Gastroesophageal sphincter (tissue), 4 donors: ENCODE measurements around the gene ACSS1. TPM values are rescaled to one million over a fixed set of nuclear protein-coding genes. Genes with fewer than 3 reads are reported as not detected.

ENCODE experiments used
- ATAC-seq: fragments of 150-250 bp; one replicate; pipeline ENCODE4 v1.9.1; 2016; ENCODE audit warnings: mild to moderate bottlenecking, moderate library complexity
- H3K27ac ChIP-seq, 4 donors: fragments of 200-600 bp; sonication (generic) in 3 of 4; 1 replicate in 3 of 4; 2 replicates in 1 of 4; pipeline ENCODE4 v1.5.1; 2016 to 2019
- H3K27me3 ChIP-seq: fragments of 200-600 bp; sonication (generic); one replicate; pipeline ENCODE4 v1.5.1; 2019
- H3K36me3 ChIP-seq, 2 donors: fragments of 200-600 bp; sonication (generic); one replicate each; pipeline ENCODE4 v1.5.1; 2019; ENCODE audit warnings: control low read depth in 1 of 2
- H3K4me1 ChIP-seq, 3 donors: fragments of 200-600 bp; sonication (generic); 1 replicate in 2 of 3; 2 replicates in 1 of 3; pipeline ENCODE4 v1.5.1; 2016 to 2019; ENCODE audit warnings: control low read depth in 2 of 3
- H3K4me3 ChIP-seq, 2 donors: fragments of 200-600 bp; sonication (generic); one replicate each; pipeline ENCODE4 v1.5.1; 2019; ENCODE audit warnings: mild to moderate bottlenecking in 1 of 2, moderate library complexity in 1 of 2
- H3K9me3 ChIP-seq, 3 donors: fragments of 200-600 bp; sonication (generic); one replicate each; pipeline ENCODE4 v1.5.1; 2017 to 2019; ENCODE audit warnings: control low read depth in 2 of 3
- CTCF ChIP-seq, 4 experiments: fragments of 200-600 bp in 2 of 4; fragments of 450-650 bp in 2 of 4; sonication (generic) in 1 of 4; IDR thresholded peaks; one replicate each; pipeline ENCODE4 v1.5.1; 2017 to 2019; ENCODE audit warnings: antibody characterized with exemption in 4 of 4, mild to moderate bottlenecking in 2 of 4, moderate library complexity in 2 of 4
- EP300 ChIP-seq: sonication (generic); formaldehyde crosslinking; IDR thresholded peaks from one replicate; pipeline ENCODE4 v1.6.1; 2017; ENCODE audit warnings: antibody characterized with exemption, mild to moderate bottlenecking
- POLR2A ChIP-seq, 2 donors: fragments of 450-650 bp; IDR thresholded peaks; one replicate each; pipeline ENCODE4 v1.6.1; 2017; ENCODE audit warnings: antibody characterized with exemption in 2 of 2, mild to moderate bottlenecking in 2 of 2, moderate library complexity in 1 of 2
- POLR2AphosphoS5 ChIP-seq: sonication (generic); formaldehyde crosslinking; IDR thresholded peaks from one replicate; pipeline ENCODE4 v1.6.1; 2017; ENCODE audit warnings: antibody characterized with exemption
- WGBS, 2 donors: methylation state at CpG; one replicate each; pipeline ENCODE4 v1.1.5; 2018; ENCODE audit warnings: low coverage in 1 of 2; 5-methylcytosine and 5-hydroxymethylcytosine counted together
- total RNA-seq, 4 donors: library from RNA; depleted of rRNA; stranded (reverse); fragments of >200 nt; gene quantifications; one replicate each; pipeline ENCODE4 v1.1.0, GENCODE V29; 2016

The ACSS1 gene
- total RNA-seq, 4 donors from 2014 or later: 44.7 to 105 (median 61.6) TPM

- H3K4me3 ChIP-seq: no peak overlapping the region
- TF ChIP-seq EP300: no peak
- WGBS, 2 donors: 70% methylated on average over 2 of the region's 9 CpGs; no CpG with 5 or more reads in 1 of the 2 donors
- peaks cover 10 to 98% (median 73%) of the 10 kb centered on the region in 3 donors for H3K4me1 ChIP-seq
- H3K9me3 ChIP-seq: no peaks in the 10 kb centered on the region
- peaks cover 0 to 33% of the 10 kb centered on the region in 2 donors for H3K36me3 ChIP-seq
- no peaks in the 10 kb centered on the region for H3K27me3 ChIP-seq
- ATAC-seq: no peak
- peak overlapping the region in 1 of 4 donors; percentile 92 for H3K27ac ChIP-seq
Measured at GRCh38 chr20:25045343-25045712, 12.6 kb downstream of the ACSS1 start.

GRCh38 chr20:25044660-25045342, 13.1 kb downstream of the ACSS1 start:
- Histone ChIP-seq H3K4me1 (peaks cover 7 to 98% (median 73%) of the 10 kb centered on the region in 3 donors), H3K36me3 (peaks cover 0 to 33% of the 10 kb centered on the region in 2 donors), H3K27me3 (no peaks in the 10 kb centered on the region), H3K9me3 (no peaks in the 10 kb centered on the region), H3K4me3 (no peak overlapping the region), H3K27ac (peak overlapping the region in 2 of 4 donors; percentile 5 to 92)
- WGBS, 2 donors: 58 to 89% methylated on average over 4 to 6 of the region's 14 CpGs
- no peak for ATAC-seq
- TF ChIP-seq CTCF (IDR thresholded peaks at IDR 0.05) (no peak), POLR2A (IDR thresholded peaks at IDR 0.05) (no peak), POLR2AphosphoS5 (no peak), EP300 (no peak)

GRCh38 chr20:25044261-25044560, 13.7 kb downstream of the ACSS1 start:
- no CpG with 5 or more reads among the region's 5 CpGs for WGBS, 2 donors
- H3K27ac ChIP-seq: peak overlapping the region in 2 of 4 donors; percentile 5 to 92

DNA sequence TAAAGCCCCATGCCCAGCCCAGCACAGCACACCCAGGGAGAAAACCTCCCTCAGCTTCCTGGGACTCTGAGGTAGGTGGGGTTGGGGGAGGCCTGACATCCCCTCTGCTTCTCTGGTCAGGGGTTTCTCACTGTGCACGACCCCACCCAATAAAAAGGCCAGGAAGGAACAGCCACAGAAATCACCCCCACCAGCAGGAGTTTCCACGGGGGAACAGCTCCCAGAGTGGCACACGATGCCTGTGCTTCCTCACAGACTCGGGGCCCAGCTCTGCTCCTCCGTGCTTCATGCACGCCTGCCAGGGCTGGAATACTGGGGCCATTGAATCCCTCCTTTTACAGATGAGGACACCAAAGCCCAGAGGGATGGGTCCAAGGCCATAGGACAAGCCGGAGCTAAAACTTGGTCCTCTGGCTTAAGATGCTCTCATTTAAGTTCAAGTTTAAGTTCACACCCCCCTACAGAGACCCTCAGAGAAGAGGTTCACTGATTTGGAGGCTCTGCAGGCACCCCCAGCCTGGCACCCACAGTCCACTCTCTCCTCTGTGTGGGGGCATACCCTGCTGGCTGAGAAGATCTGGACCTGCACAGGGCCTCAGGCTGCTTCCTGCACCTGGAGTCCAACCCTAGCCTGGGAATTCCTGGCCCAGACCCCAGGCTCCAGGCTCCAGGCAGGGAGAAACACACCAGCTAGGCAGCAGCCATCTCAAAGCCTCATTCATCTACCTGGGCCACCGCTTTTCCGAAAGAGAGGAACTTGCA, 14.3 kb downstream of the ACSS1 start:
- TF ChIP-seq EP300 (no peak), CTCF (IDR thresholded peaks at IDR 0.05) (no peak), POLR2A (IDR thresholded peaks at IDR 0.05) (no peak), POLR2AphosphoS5 (no peak)
- no peak overlapping the region for H3K4me3 ChIP-seq
- ATAC-seq: no peak
- WGBS, 2 donors: 72 to 100% methylated on average over 1 to 3 of the region's 9 CpGs
- no peaks in the 10 kb centered on the region for H3K9me3 ChIP-seq
- peaks cover 0 to 33% of the 10 kb centered on the region in 2 donors for H3K36me3 ChIP-seq
- no peaks in the 10 kb centered on the region for H3K27me3 ChIP-seq
- peaks cover 10 to 98% (median 73%) of the 10 kb centered on the region in 3 donors for H3K4me1 ChIP-seq
- H3K27ac ChIP-seq: peak overlapping the region in 3 of 4 donors; percentile 86 to 92 (median 88)

More at GRCh38 chr20:25044261-25044560, 13.7 kb downstream of the ACSS1 start:
- Histone ChIP-seq H3K4me1 (peaks cover 5 to 98% (median 73%) of the 10 kb centered on the region in 3 donors), H3K36me3 (peaks cover 0 to 33% of the 10 kb centered on the region in 2 donors), H3K4me3 (no peak overlapping the region), H3K27me3 (no peaks in the 10 kb centered on the region), H3K9me3 (no peaks in the 10 kb centered on the region)
- no peak for TF ChIP-seq EP300
- ATAC-seq: no peak

DNA sequence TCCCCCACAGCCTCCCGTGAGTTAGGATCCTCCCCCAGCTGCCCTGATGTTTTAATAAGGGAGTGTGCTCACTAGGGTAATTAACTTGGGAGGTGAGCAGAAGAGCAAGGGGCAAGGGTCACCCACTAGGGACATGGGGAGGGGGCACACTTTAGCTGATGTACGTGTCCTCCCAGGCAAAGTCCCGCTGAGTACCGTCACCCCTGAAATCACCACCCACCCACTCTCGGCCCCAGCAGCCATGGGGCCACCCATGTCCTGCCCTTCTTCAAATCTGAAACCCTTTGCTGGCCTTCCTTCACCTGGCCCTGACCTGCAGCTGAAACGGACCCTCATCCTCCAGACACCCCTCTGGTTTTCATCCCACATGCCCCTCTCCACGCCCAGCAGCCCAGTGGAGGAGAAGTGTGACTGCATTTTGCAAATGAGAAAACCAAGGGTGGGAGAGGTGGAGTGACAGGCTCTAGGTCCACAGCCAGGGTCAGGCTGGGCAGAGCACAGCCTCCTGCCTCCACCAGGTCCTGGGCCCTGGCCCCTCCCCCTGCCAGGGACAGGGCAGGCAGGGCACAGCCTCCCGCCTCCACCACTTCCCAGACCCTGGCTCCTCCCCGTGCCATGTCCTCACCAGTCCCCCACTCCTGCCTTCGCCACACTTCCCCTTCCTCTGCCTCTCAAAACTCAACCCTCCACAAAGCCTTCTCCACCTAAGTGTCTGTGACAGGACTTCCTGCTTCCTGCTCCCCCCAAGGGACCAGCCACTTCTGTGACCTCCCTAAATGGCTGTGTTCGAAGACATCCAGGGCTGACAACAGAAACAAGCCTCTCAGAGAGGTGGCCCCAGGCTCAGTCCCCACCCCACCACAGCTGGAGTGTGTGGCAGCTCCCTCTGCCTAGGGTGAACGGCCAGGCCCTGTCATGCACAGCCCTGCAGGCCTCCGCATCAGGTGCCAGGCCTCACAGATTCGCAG, 15.1 kb downstream of the ACSS1 start:
- peaks cover 10 to 98% (median 73%) of the 10 kb centered on the region in 3 donors for H3K4me1 ChIP-seq
- 83% methylated on average over 4 of the region's 14 CpGs; no CpG with 5 or more reads in 1 of the 2 donors for WGBS, 2 donors

More for the DNA sequence above, 15.1 kb downstream of the ACSS1 start:
- ATAC-seq: no peak
- Histone ChIP-seq H3K27ac (peak overlapping the region in 3 of 4 donors; percentile 86 to 92 (median 88)), H3K9me3 (no peaks in the 10 kb centered on the region), H3K27me3 (no peaks in the 10 kb centered on the region), H3K36me3 (peaks cover 0 to 30% of the 10 kb centered on the region in 2 donors), H3K4me3 (no peak overlapping the region)
- no peak for TF ChIP-seq POLR2A (IDR thresholded peaks at IDR 0.05)
- no peak for TF ChIP-seq EP300
- TF ChIP-seq CTCF (IDR thresholded peaks at IDR 0.05): no peak
- no peak for TF ChIP-seq POLR2AphosphoS5
